CD14-positive monocyte (primary cell): ENCODE data around the gene DHCR7. TPM values are rescaled to one million over a fixed set of nuclear protein-coding genes. Genes with fewer than 3 reads are reported as not detected.

Experiments used
- DNase-seq, 3 donors: peaks; one replicate each; pipeline ENCODE4 v3.0.0-alpha.2; 2011 to 2022
- H2AFZ ChIP-seq: 2 replicates; pipeline ENCODE4 v1.6.0; 2012; ENCODE audit warnings: mild to moderate bottlenecking, low read depth, low read length, inconsistent platforms; ENCODE audit not compliant: insufficient read depth, poor library complexity, severe bottlenecking
- H3K27ac ChIP-seq, 2 donors: 1 replicate in 1 of 2; 2 replicates in 1 of 2; pipeline ENCODE4 v1.5.1; 2012 to 2013; ENCODE audit warnings: low read length in 2 of 2, control low read depth in 1 of 2, inconsistent platforms in 1 of 2, low read depth in 1 of 2, mild to moderate bottlenecking in 1 of 2
- H3K27me3 ChIP-seq, 2 donors: one replicate each; pipeline versions ENCODE4 v1.6.0 to v1.6.1; 2011 to 2013; ENCODE audit warnings: low read length in 2 of 2; ENCODE audit not compliant: control insufficient read depth in 2 of 2, insufficient read depth in 2 of 2
- H3K36me3 ChIP-seq, 2 donors: replicated peaks in 1 of 2; 1 replicate in 1 of 2; 2 replicates in 1 of 2; pipeline versions ENCODE4 v1.5.1 to v1.6.1; 2012 to 2013; ENCODE audit warnings: low read length in 2 of 2, control low read depth in 1 of 2, inconsistent platforms in 1 of 2, mild to moderate bottlenecking in 1 of 2; ENCODE audit not compliant: insufficient read depth in 2 of 2, control insufficient read depth in 1 of 2
- H3K4me1 ChIP-seq, 2 donors: 1 replicate in 1 of 2; 2 replicates in 1 of 2; pipeline versions ENCODE4 v1.5.1 to v1.6.1; 2012 to 2013; ENCODE audit warnings: low read length in 2 of 2, control low read depth in 1 of 2, inconsistent platforms in 1 of 2, mild to moderate bottlenecking in 1 of 2, moderate library complexity in 1 of 2; ENCODE audit not compliant: insufficient read depth in 2 of 2, control insufficient read depth in 1 of 2
- H3K4me2 ChIP-seq: replicated peaks from 2 replicates; pipeline ENCODE3; 2012; ENCODE audit warnings: low read length, moderate library complexity, mild to moderate bottlenecking; ENCODE audit not compliant: poor library complexity, severe bottlenecking; ENCODE audit errors: extremely low read depth
- H3K4me3 ChIP-seq, 3 experiments: fragments of 200-600 bp in 1 of 3; sonication (generic) in 1 of 3; replicated peaks in 1 of 3; 1 replicate in 2 of 3; 2 replicates in 1 of 3; pipeline ENCODE4 v1.5.1; 2011 to 2013; ENCODE audit warnings: low read length in 3 of 3, mild to moderate bottlenecking in 3 of 3, control low read depth in 2 of 3, low read depth in 2 of 3, inconsistent platforms in 1 of 3, moderate library complexity in 1 of 3
- H3K79me2 ChIP-seq: 2 replicates; pipeline ENCODE4 v1.6.0; 2012; ENCODE audit warnings: mild to moderate bottlenecking, control low read depth, inconsistent platforms, low read length, moderate library complexity; ENCODE audit not compliant: insufficient read depth
- H3K9ac ChIP-seq: 2 replicates; pipeline ENCODE4 v1.6.0; 2017; ENCODE audit warnings: low read length, mild to moderate bottlenecking; ENCODE audit not compliant: insufficient read depth, poor library complexity, severe bottlenecking
- H3K9me3 ChIP-seq, 2 donors: replicated peaks in 1 of 2; 1 replicate in 1 of 2; 2 replicates in 1 of 2; pipeline versions ENCODE4 v1.5.1 to v1.6.1; 2012 to 2013; ENCODE audit warnings: low read length in 2 of 2, control low read depth in 1 of 2; ENCODE audit not compliant: control insufficient read depth in 1 of 2, insufficient read depth in 1 of 2
- H4K20me1 ChIP-seq: 2 replicates; pipeline ENCODE4 v1.6.0; 2012; ENCODE audit warnings: mild to moderate bottlenecking, low read length, control low read depth, moderate library complexity; ENCODE audit not compliant: insufficient read depth
- H3K27ac Mint-ChIP-seq, 7 donors: one replicate each; pipeline ENCODE4 v1.8.0; 2020; ENCODE audit warnings: mild to moderate bottlenecking in 7 of 7, mixed read lengths in 7 of 7, moderate library complexity in 6 of 7, inconsistent platforms in 2 of 7
- H3K27me3 Mint-ChIP-seq, 3 donors: one replicate each; pipeline ENCODE4 v1.8.0; 2021 to 2022; ENCODE audit warnings: low read depth in 3 of 3, mild to moderate bottlenecking in 3 of 3, mixed read lengths in 3 of 3, moderate library complexity in 3 of 3, inconsistent platforms in 1 of 3
- H3K36me3 Mint-ChIP-seq, 2 donors: one replicate each; pipeline ENCODE4 v1.8.0; 2020; ENCODE audit warnings: mixed read lengths in 2 of 2, inconsistent platforms in 1 of 2, mild to moderate bottlenecking in 1 of 2
- H3K4me1 Mint-ChIP-seq: one replicate; pipeline ENCODE4 v1.8.0; 2020; ENCODE audit warnings: mild to moderate bottlenecking, mixed read lengths
- H3K4me3 Mint-ChIP-seq, 2 donors: one replicate each; pipeline ENCODE4 v1.8.0; 2020; ENCODE audit warnings: mild to moderate bottlenecking in 2 of 2, mixed read lengths in 2 of 2, moderate library complexity in 1 of 2
- H3K9me3 Mint-ChIP-seq, 7 donors: one replicate each; pipeline ENCODE4 v1.8.0; 2020 to 2022; ENCODE audit warnings: mixed read lengths in 7 of 7, mild to moderate bottlenecking in 6 of 7, moderate library complexity in 6 of 7, inconsistent platforms in 2 of 7
- CTCF ChIP-seq: fragments of 200-600 bp; IDR thresholded peaks from one replicate; pipeline ENCODE4 v1.8.0; 2022; ENCODE audit warnings: antibody characterized with exemption, mild to moderate bottlenecking
- WGBS: methylation state at CpG from one replicate; pipeline ENCODE4 v1.1.5; 2013; ENCODE audit warnings: missing lambda C conversion rate; ENCODE audit not compliant: insufficient coverage; 5-methylcytosine and 5-hydroxymethylcytosine counted together
- intact Hi-C, 2 donors: fragments of 100-400 bp; cut with micrococcal nuclease; formaldehyde crosslinking; loops; one replicate each; pipeline versions ENCODE4 v1.15.0 to v1.15.1; 2023
- polyA plus RNA-seq, 3 donors: library from polyadenylated mRNA; depleted of rRNA in 1 of 3; unstranded in 2 of 3; stranded (reverse) in 1 of 3; fragments of 300-500 nt in 2 of 3; fragments of >200 nt in 1 of 3; fragmentation: Illumina TruSeq in 2 of 3; gene quantifications; 1 replicate in 2 of 3; 2 replicates in 1 of 3; pipeline ENCODE4 v1.2.3, GENCODE V29; 2012 to 2021

The DHCR7 gene
- polyA plus RNA-seq, 3 donors = 2.2 to 3.9 (median 2.2) TPM

GRCh38 chr11:71426413-71426812 lies 21.8 kb downstream of the DHCR7 start:
- Histone ChIP-seq H3K79me2 (no peaks in the 10 kb centered on the region), H3K27me3 (no peaks in the 10 kb centered on the region), H3K4me2 (no peak overlapping the region), H3K9ac (no peak overlapping the region), H3K9me3 (no peaks in the 10 kb centered on the region), H4K20me1 (no peaks in the 10 kb centered on the region), H3K4me1 (no peaks in the 10 kb centered on the region), H3K36me3 (no peaks in the 10 kb centered on the region), H3K27ac (no peak overlapping the region), H3K4me3 (no peak overlapping the region), H2AFZ (no peak overlapping the region)
- Mint-ChIP-seq H3K36me3 (no peaks in the 10 kb centered on the region), H3K27ac (no peak overlapping the region), H3K9me3 (peaks cover 0 to 9% (median 0%) of the 10 kb centered on the region in 7 donors), H3K4me3 (no peak overlapping the region), H3K4me1 (no peaks in the 10 kb centered on the region), H3K27me3 (peaks cover 0 to 16% (median 13%) of the 10 kb centered on the region in 3 donors)
- no peak for DNase-seq
- intact Hi-C loops = no loop called here
- WGBS = no CpG with 5 or more reads among the region's 3 CpGs
- TF ChIP-seq CTCF = no peak

- Histone ChIP-seq H3K36me3 (no peaks in the 10 kb centered on the region), H3K4me1 (no peaks in the 10 kb centered on the region), H3K9me3 (no peaks in the 10 kb centered on the region), H3K27ac (no peak overlapping the region), H2AFZ (no peak overlapping the region), H3K4me2 (no peak overlapping the region), H3K4me3 (no peak overlapping the region), H3K79me2 (no peaks in the 10 kb centered on the region), H4K20me1 (no peaks in the 10 kb centered on the region), H3K27me3 (no peaks in the 10 kb centered on the region), H3K9ac (no peak overlapping the region)
- intact Hi-C loops = no loop called here
- no peak overlapping the region for H3K4me3 Mint-ChIP-seq
- no peak for TF ChIP-seq CTCF
- H3K27me3 Mint-ChIP-seq = peaks cover 0 to 16% (median 11%) of the 10 kb centered on the region in 3 donors
- H3K27ac Mint-ChIP-seq = peak overlapping the region in 1 of 7 donors; percentile 38
- WGBS = 82% methylated on average over 4 of the region's 4 CpGs
- no peaks in the 10 kb centered on the region for H3K36me3 Mint-ChIP-seq
- H3K4me1 Mint-ChIP-seq = no peaks in the 10 kb centered on the region
- DNase-seq = no peak
- H3K9me3 Mint-ChIP-seq = peaks cover 0 to 9% (median 0%) of the 10 kb centered on the region in 7 donors
These were observed 22.3 kb downstream of the DHCR7 start for GRCh38 chr11:71425860-71426259.
